Brain microvascular endothelial cell (primary cell): ENCODE measurements around the gene LRSAM1.

Experiments
- DNase-seq: peaks from one replicate; pipeline ENCODE4 v3.0.0-alpha.2; 2020
- H3K27ac ChIP-seq: fragments of 250-450 bp; sonication (Bioruptor Pico); 2 replicates; pipeline ENCODE4 v1.5.1; 2020; ENCODE audit warnings: mild to moderate bottlenecking, moderate library complexity
- H3K27me3 ChIP-seq: fragments of 250-450 bp; sonication (Bioruptor Pico); replicated peaks from 2 replicates; pipeline ENCODE4 v1.5.1; 2020; ENCODE audit warnings: mild to moderate bottlenecking
- H3K36me3 ChIP-seq: fragments of 250-450 bp; sonication (Bioruptor Pico); replicated peaks from 2 replicates; pipeline ENCODE4 v1.5.1; 2020; ENCODE audit warnings: mild to moderate bottlenecking
- H3K4me3 ChIP-seq: 2 replicates; pipeline ENCODE4 v1.5.1; 2011; ENCODE audit warnings: low read depth, mild to moderate bottlenecking, control low read depth, low read length, moderate library complexity
- CTCF ChIP-seq: IDR thresholded peaks from 2 replicates; pipeline ENCODE4 v1.5.1; 2011; ENCODE audit warnings: low read depth, mild to moderate bottlenecking, moderate library complexity, low read length, control low read depth, inconsistent platforms; ENCODE audit errors: missing control alignments
- in situ Hi-C: cut with HindIII; loops from 2 replicates; pipeline ENCODE4 v1.10.0; 2017; ENCODE audit warnings: low sequenced_read_pairs, low pct_ligation_motif_present

Gene LRSAM1

GRCh38 chr9:127519301-127520166 lies 68.2 kb downstream of the LRSAM1 start:
- Histone ChIP-seq H3K4me3 (no peak overlapping the region), H3K36me3 (peaks cover 69% of the 10 kb centered on the region), H3K27me3 (no peaks in the 10 kb centered on the region), H3K27ac (peak overlapping the region; percentile 98)
- no peak for TF ChIP-seq CTCF
- DNase-seq, result peak; percentile 98
- in situ Hi-C loops, result no loop called here

- TF ChIP-seq CTCF, result no peak
- Histone ChIP-seq H3K27me3 (no peaks in the 10 kb centered on the region), H3K27ac (peak overlapping the region; percentile 98), H3K4me3 (no peak overlapping the region), H3K36me3 (peaks cover 70% of the 10 kb centered on the region)
- in situ Hi-C loops, result no loop called here
- peak; percentile 69 for DNase-seq
These were observed 69.9 kb downstream of the LRSAM1 start for GRCh38 chr9:127520941-127521918.

- H3K27me3 ChIP-seq, result no peaks in the 10 kb centered on the region
- H3K36me3 ChIP-seq, result peaks cover 70% of the 10 kb centered on the region
- DNase-seq, result no peak
- in situ Hi-C loops, result no loop called here
- TF ChIP-seq CTCF, result no peak
- H3K4me3 ChIP-seq, result no peak overlapping the region
- H3K27ac ChIP-seq, result peak overlapping the region; percentile 98
These were observed 70.6 kb downstream of the LRSAM1 start for GRCh38 chr9:127521919-127522304.

- H3K4me3 ChIP-seq, result no peak overlapping the region
- in situ Hi-C loops, result no loop called here
- DNase-seq, result no peak
- H3K27me3 ChIP-seq, result no peaks in the 10 kb centered on the region
- no peak for TF ChIP-seq CTCF
- peaks cover 70% of the 10 kb centered on the region for H3K36me3 ChIP-seq
- H3K27ac ChIP-seq, result peak overlapping the region; percentile 98
These were observed 71.4 kb downstream of the LRSAM1 start for GRCh38 chr9:127522727-127523126.

GRCh38 chr9:127523312-127523851 lies 72.1 kb downstream of the LRSAM1 start:
- in situ Hi-C loops, result no loop called here
- Histone ChIP-seq H3K27me3 (no peaks in the 10 kb centered on the region), H3K36me3 (peaks cover 70% of the 10 kb centered on the region), H3K4me3 (no peak overlapping the region), H3K27ac (no peak overlapping the region)
- peak; percentile 56 for DNase-seq
- peak; percentile 76 for TF ChIP-seq CTCF
